SK-N-SH treated with all-trans-retinoic acid at 6 μM for 48 hours (cell line): ENCODE results near the gene KIT.

Experiments
- ATAC-seq: fragments of 200-7000 bp; cut with Tn5 transposase; 3 replicates; pipeline ENCODE4 v1.9.1; 2020; ENCODE audit warnings: mild to moderate bottlenecking, moderate library complexity
- ARNTL ChIP-seq: fragments of 450-650 bp; formaldehyde crosslinking; IDR thresholded peaks from 2 replicates; pipeline ENCODE4 v1.5.0; 2020; ENCODE audit warnings: low read depth, mild to moderate bottlenecking, moderate library complexity, borderline replicate concordance
- BACH2 ChIP-seq: fragments of 250-450 bp; sonication (Bioruptor Pico); IDR thresholded peaks from 2 replicates; pipeline ENCODE4 v1.9.0; 2021; ENCODE audit warnings: mild to moderate bottlenecking, borderline replicate concordance
- ESRRG ChIP-seq: fragments of 250-450 bp; sonication (Bioruptor Pico); IDR thresholded peaks from 2 replicates; pipeline ENCODE4 v1.6.1; 2021; ENCODE audit warnings: mild to moderate bottlenecking
- GLIS3 ChIP-seq: fragments of 250-450 bp; sonication (Bioruptor Pico); IDR thresholded peaks from 2 replicates; pipeline ENCODE4 v1.5.0; 2020; ENCODE audit warnings: mild to moderate bottlenecking, moderate library complexity
- ISL1 ChIP-seq: fragments of 250-450 bp; sonication (Bioruptor Pico); IDR thresholded peaks from 2 replicates; pipeline ENCODE4 v2.1.2; 2022; ENCODE audit warnings: mild to moderate bottlenecking, moderate library complexity
- OSR1 ChIP-seq: fragments of 250-450 bp; sonication (Bioruptor Pico); IDR thresholded peaks from 2 replicates; pipeline ENCODE4 v1.8.0; 2022; ENCODE audit warnings: moderate library complexity, mild to moderate bottlenecking, inconsistent platforms
- PPARA ChIP-seq: fragments of 250-450 bp; sonication (Bioruptor Pico); IDR thresholded peaks from 2 replicates; pipeline ENCODE4 v1.5.0; 2020; ENCODE audit warnings: mild to moderate bottlenecking, borderline replicate concordance
- RARB ChIP-seq: fragments of 250-450 bp; sonication (Bioruptor Pico); IDR thresholded peaks from 2 replicates; pipeline ENCODE4 v1.8.0; 2021; ENCODE audit warnings: mild to moderate bottlenecking, moderate library complexity
- SNAI2 ChIP-seq: fragments of 250-450 bp; sonication (Bioruptor Pico); IDR thresholded peaks from 2 replicates; pipeline ENCODE4 v1.5.0; 2020; ENCODE audit warnings: mild to moderate bottlenecking, moderate library complexity
- TCF4 ChIP-seq: fragments of 250-450 bp; sonication (Bioruptor Pico); IDR thresholded peaks from 2 replicates; pipeline ENCODE4 v1.8.0; 2021; ENCODE audit warnings: mild to moderate bottlenecking, moderate library complexity, borderline replicate concordance
- TOX ChIP-seq: fragments of 250-450 bp; sonication (Bioruptor Pico); IDR thresholded peaks from 2 replicates; pipeline ENCODE4 v1.8.0; 2021; ENCODE audit warnings: mild to moderate bottlenecking, moderate library complexity, borderline replicate concordance
- ZC3H10 ChIP-seq: fragments of 250-450 bp; sonication (Bioruptor Pico); IDR thresholded peaks from 2 replicates; pipeline ENCODE4 v1.5.1; 2021; ENCODE audit warnings: mild to moderate bottlenecking, moderate library complexity
- ZFP3 ChIP-seq: fragments of 250-450 bp; sonication (Bioruptor Pico); IDR thresholded peaks from 2 replicates; pipeline ENCODE4 v1.5.0; 2020; ENCODE audit warnings: mild to moderate bottlenecking, moderate library complexity
- ZFP30 ChIP-seq: fragments of 450-650 bp; formaldehyde crosslinking; IDR thresholded peaks from 2 replicates; pipeline ENCODE4 v1.5.0; 2022; ENCODE audit warnings: mild to moderate bottlenecking, moderate library complexity
- ZNF565 ChIP-seq: fragments of 450-650 bp; formaldehyde crosslinking; conservative IDR thresholded peaks from 2 replicates; pipeline ENCODE4 v1.5.0; 2020; ENCODE audit warnings: low read depth, mild to moderate bottlenecking, moderate library complexity
- ZNF70 ChIP-seq: fragments of 450-650 bp; formaldehyde crosslinking; IDR thresholded peaks from 2 replicates; pipeline ENCODE4 v1.5.0; 2020; ENCODE audit warnings: mild to moderate bottlenecking, moderate library complexity
- ZNF8 ChIP-seq: fragments of 450-650 bp; formaldehyde crosslinking; IDR thresholded peaks from 2 replicates; pipeline ENCODE4 v1.5.0; 2020; ENCODE audit warnings: mild to moderate bottlenecking, moderate library complexity
- TF ChIP-seq, protein P1 (sequence below): fragments of 250-450 bp; sonication (Bioruptor Pico); IDR thresholded peaks from 2 replicates; pipeline ENCODE4 v1.5.1; 2021; ENCODE audit warnings: mild to moderate bottlenecking, moderate library complexity
- TF ChIP-seq, protein P2 (sequence below): fragments of 250-450 bp; sonication (Bioruptor Pico); IDR thresholded peaks from 2 replicates; pipeline ENCODE4 v1.8.0; 2020; ENCODE audit warnings: mild to moderate bottlenecking, moderate library complexity, borderline replicate concordance
- TF ChIP-seq, protein P3 (sequence below): fragments of 250-450 bp; sonication (Bioruptor Pico); IDR thresholded peaks from 2 replicates; pipeline ENCODE4 v1.5.0; 2020; ENCODE audit warnings: mild to moderate bottlenecking, moderate library complexity
- TF ChIP-seq, protein P4 (sequence below): fragments of 250-450 bp; sonication (Bioruptor Pico); IDR thresholded peaks from 2 replicates; pipeline ENCODE4 v1.8.0; 2021; ENCODE audit warnings: low read depth, mild to moderate bottlenecking, moderate library complexity, borderline replicate concordance

The KIT gene

DNA sequence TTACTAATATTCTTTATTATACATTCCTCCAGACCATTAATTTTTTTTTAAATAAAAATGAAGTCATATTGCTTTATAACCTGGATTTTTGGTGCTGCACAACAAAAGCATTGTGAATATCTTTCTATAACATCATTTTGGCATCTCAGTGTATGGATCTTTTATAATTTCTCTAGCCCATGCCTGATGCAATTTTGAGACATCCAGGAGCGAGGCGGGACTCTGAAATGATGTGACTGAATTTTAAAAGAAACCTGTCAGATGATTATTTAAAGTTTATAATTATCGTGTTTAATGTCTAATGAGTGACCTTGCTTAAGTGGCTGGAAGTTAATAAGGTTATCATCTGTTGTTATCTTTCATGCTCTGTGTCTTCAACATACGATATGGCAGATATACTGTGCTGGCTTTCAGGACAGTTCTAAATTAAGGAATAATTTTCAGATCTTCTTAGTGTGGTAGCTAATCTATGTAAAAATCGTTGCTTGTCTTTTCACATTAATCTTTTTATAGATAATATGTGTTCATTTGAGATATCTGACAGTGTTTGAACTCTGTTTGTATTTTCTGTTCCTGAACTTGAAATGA is 58.8 kb downstream of the KIT start:
- TF ChIP-seq, protein P1, sequence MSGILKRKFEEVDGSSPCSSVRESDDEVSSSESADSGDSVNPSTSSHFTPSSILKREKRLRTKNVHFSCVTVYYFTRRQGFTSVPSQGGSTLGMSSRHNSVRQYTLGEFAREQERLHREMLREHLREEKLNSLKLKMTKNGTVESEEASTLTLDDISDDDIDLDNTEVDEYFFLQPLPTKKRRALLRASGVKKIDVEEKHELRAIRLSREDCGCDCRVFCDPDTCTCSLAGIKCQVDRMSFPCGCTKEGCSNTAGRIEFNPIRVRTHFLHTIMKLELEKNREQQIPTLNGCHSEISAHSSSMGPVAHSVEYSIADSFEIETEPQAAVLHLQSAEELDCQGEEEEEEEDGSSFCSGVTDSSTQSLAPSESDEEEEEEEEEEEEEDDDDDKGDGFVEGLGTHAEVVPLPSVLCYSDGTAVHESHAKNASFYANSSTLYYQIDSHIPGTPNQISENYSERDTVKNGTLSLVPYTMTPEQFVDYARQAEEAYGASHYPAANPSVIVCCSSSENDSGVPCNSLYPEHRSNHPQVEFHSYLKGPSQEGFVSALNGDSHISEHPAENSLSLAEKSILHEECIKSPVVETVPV, result no peak
- TF ChIP-seq SNAI2 (CRISPR knock-in tag) (no peak), BACH2 (CRISPR knock-in tag) (no peak)
- ATAC-seq, result no peak

DNA sequence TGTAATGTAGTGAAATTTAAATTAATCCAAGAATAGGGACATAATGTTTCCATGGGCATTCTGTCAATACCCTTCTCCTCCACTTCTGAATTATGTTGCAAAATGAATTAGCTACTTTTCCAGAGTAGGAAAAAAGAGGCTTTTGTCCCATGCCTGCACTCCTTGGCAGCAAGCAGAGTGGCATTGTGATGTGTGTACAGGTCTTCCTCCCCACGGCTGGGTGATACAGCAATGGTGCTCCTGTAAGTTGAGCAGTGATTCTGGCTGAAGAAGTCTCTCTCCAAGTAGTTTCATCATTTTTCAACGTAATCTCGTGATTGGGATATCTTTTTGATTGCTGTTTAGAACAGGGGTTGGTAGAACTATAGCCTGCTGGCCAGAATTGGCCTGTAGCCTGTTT is 59.9 kb downstream of the KIT start:
- no peak for ATAC-seq
- no peak for TF ChIP-seq ZNF70
- TF ChIP-seq, protein P1, result no peak
- TF ChIP-seq BACH2 (CRISPR knock-in tag), result no peak
- TF ChIP-seq, protein P2, sequence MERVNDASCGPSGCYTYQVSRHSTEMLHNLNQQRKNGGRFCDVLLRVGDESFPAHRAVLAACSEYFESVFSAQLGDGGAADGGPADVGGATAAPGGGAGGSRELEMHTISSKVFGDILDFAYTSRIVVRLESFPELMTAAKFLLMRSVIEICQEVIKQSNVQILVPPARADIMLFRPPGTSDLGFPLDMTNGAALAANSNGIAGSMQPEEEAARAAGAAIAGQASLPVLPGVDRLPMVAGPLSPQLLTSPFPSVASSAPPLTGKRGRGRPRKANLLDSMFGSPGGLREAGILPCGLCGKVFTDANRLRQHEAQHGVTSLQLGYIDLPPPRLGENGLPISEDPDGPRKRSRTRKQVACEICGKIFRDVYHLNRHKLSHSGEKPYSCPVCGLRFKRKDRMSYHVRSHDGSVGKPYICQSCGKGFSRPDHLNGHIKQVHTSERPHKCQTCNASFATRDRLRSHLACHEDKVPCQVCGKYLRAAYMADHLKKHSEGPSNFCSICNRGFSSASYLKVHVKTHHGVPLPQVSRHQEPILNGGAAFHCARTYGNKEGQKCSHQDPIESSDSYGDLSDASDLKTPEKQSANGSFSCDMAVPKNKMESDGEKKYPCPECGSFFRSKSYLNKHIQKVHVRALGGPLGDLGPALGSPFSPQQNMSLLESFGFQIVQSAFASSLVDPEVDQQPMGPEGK, result no peak
- TF ChIP-seq ZFP30 (CRISPR knock-in tag), result no peak
- TF ChIP-seq ARNTL (CRISPR knock-in tag), result no peak
- TF ChIP-seq ZNF565 (CRISPR knock-in tag), result no peak
- TF ChIP-seq SNAI2 (CRISPR knock-in tag), result no peak
- TF ChIP-seq ZNF8 (CRISPR knock-in tag), result no peak
- TF ChIP-seq OSR1 (CRISPR knock-in tag), result no peak
- TF ChIP-seq ZFP3, result no peak
- no peak for TF ChIP-seq GLIS3
- TF ChIP-seq TOX, result no peak
- TF ChIP-seq ISL1, result no peak
- TF ChIP-seq TCF4 (CRISPR knock-in tag), result no peak
- TF ChIP-seq, protein P3, sequence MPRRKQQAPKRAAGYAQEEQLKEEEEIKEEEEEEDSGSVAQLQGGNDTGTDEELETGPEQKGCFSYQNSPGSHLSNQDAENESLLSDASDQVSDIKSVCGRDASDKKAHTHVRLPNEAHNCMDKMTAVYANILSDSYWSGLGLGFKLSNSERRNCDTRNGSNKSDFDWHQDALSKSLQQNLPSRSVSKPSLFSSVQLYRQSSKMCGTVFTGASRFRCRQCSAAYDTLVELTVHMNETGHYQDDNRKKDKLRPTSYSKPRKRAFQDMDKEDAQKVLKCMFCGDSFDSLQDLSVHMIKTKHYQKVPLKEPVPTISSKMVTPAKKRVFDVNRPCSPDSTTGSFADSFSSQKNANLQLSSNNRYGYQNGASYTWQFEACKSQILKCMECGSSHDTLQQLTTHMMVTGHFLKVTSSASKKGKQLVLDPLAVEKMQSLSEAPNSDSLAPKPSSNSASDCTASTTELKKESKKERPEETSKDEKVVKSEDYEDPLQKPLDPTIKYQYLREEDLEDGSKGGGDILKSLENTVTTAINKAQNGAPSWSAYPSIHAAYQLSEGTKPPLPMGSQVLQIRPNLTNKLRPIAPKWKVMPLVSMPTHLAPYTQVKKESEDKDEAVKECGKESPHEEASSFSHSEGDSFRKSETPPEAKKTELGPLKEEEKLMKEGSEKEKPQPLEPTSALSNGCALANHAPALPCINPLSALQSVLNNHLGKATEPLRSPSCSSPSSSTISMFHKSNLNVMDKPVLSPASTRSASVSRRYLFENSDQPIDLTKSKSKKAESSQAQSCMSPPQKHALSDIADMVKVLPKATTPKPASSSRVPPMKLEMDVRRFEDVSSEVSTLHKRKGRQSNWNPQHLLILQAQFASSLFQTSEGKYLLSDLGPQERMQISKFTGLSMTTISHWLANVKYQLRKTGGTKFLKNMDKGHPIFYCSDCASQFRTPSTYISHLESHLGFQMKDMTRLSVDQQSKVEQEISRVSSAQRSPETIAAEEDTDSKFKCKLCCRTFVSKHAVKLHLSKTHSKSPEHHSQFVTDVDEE, result no peak
- TF ChIP-seq, all 23 proteins: peak for 0

DNA sequence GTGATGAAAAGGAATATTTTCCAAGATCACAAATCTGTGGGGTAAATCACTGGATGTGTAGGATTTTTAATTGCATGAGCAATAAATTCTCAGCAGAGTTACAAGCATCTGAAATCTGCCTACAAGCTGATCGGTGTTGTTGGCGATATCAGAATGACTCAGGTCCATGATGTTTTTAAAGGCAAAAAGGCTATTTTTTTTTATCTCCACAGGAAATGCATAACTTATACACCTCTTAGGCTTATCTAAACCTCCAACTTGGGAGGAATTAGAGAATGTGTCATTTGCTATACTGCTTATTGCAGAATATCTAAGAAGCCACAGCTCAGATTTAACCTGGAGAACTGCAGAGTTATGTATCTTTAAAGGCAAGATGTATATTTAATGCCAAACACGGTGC is 61.6 kb downstream of the KIT start:
- ATAC-seq, result no peak
- TF ChIP-seq ZFP3, result no peak
- TF ChIP-seq, protein P3, result no peak
- TF ChIP-seq TCF4 (CRISPR knock-in tag), result no peak
- no peak for TF ChIP-seq RARB (CRISPR knock-in tag)
- TF ChIP-seq, protein P4, sequence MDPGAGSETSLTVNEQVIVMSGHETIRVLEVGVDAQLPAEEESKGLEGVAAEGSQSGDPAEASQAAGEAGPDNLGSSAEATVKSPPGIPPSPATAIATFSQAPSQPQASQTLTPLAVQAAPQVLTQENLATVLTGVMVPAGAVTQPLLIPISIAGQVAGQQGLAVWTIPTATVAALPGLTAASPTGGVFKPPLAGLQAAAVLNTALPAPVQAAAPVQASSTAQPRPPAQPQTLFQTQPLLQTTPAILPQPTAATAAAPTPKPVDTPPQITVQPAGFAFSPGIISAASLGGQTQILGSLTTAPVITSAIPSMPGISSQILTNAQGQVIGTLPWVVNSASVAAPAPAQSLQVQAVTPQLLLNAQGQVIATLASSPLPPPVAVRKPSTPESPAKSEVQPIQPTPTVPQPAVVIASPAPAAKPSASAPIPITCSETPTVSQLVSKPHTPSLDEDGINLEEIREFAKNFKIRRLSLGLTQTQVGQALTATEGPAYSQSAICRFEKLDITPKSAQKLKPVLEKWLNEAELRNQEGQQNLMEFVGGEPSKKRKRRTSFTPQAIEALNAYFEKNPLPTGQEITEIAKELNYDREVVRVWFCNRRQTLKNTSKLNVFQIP (CRISPR knock-in tag), result no peak
- TF ChIP-seq, protein P1, result no peak
- TF ChIP-seq SNAI2 (CRISPR knock-in tag), result no peak
- TF ChIP-seq, protein P2, result no peak
- TF ChIP-seq PPARA (CRISPR knock-in tag), result no peak
- TF ChIP-seq ZC3H10 (CRISPR knock-in tag), result no peak
- no peak for TF ChIP-seq ESRRG (CRISPR knock-in tag)
- TF ChIP-seq GLIS3, result no peak
- TF ChIP-seq ZNF70, result no peak
- TF ChIP-seq, all 23 proteins: peak for 0
